ENCODE results near the gene APOL4. TPM values are rescaled to one million over a fixed set of nuclear protein-coding genes. Genes with fewer than 3 reads are reported as not detected.

APOL4 gene
- polyA plus RNA-seq, 1 donor (not counting 4 experiments of a cell fraction or from before 2014, with no cell fraction given) = 0.08 TPM

DNA sequence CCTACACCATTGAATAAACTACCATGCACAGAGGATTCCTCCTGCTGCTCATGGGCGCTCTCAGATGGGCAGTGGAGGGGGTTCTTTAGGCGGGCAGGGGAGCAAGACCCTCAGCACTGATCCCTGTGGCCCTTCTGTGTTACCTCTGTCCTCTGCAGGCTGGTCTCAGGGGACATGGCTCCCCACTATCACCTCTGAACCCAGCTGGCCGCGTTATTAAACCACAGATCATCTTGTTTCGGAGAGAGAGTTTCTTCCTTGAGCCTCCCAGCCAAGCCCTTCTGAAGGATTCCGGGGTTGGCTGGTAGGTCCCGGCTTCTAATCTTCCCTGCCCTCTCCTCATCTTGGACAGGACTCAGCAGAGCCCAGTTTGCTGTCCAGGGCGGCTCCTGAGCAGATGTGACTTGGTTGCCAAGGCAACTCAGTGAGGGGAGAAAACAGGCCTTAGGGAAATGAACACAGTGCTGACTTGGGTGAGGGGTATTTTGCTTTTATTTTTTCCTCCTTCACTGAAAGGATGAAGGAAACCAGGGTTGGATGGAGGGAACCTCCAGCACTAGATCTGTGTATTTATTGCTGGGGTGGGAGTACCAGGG is 54.3 kb downstream of the APOL4 start:
- peaks cover 6% of the 10 kb centered on the region for H3K27me3 ChIP-seq (ENCODE audit: control insufficient read depth, extremely low read depth, insufficient read depth, low read length)
- H3K4me1 ChIP-seq (ENCODE audit: control insufficient read depth, extremely low read depth, insufficient read depth, low read length) = no peaks in the 10 kb centered on the region
- DNase-seq (ENCODE audit: low read depth, low spot score) (no peak), FAIRE-seq (no peak)
- TF ChIP-seq EZH2 (IDR thresholded peaks at IDR 0.05; ENCODE audit: low read length) = no peak
- no peak for TF ChIP-seq CTCF (optimal IDR thresholded peaks at IDR 0.05 in 1 of 3, IDR thresholded peaks at IDR 0.05 in 1 of 3, conservative IDR thresholded peaks at IDR 0.05 in 1 of 3; ENCODE audit: extremely low read depth in 1 of 3, insufficient read depth in 2 of 3, low read length in 3 of 3)
- no peaks in the 10 kb centered on the region for H3K9me1 ChIP-seq (ENCODE audit: control insufficient read depth, extremely low read depth, insufficient read depth, low read length)
- H3K9me3 ChIP-seq (ENCODE audit: control insufficient read depth, low read depth, low read length) = no peaks in the 10 kb centered on the region
- no peak overlapping the region for H2AFZ ChIP-seq (ENCODE audit: control insufficient read depth, low read length)
- no peaks in the 10 kb centered on the region for H3K36me3 ChIP-seq (ENCODE audit: control insufficient read depth in 2 of 2, extremely low read depth in 1 of 2, insufficient read depth in 2 of 2, low read length in 2 of 2)
- no peak overlapping the region for H3K4me3 ChIP-seq (ENCODE audit: control insufficient read depth in 2 of 3, extremely low read depth in 1 of 3, insufficient read depth in 2 of 3, low read depth in 1 of 3, low read length in 3 of 3)
- no peaks in the 10 kb centered on the region for H3K79me2 ChIP-seq (ENCODE audit: control insufficient read depth, insufficient read depth, low read length)
- no peak overlapping the region for H3K27ac ChIP-seq (ENCODE audit: control insufficient read depth, insufficient read depth, low read length)
- dilution Hi-C loops (cut with MboI; ENCODE audit: extremely low pct_ligation_motif_present, low sequenced_read_pairs) = no loop called here
- no peak overlapping the region for H3K9ac ChIP-seq (ENCODE audit: control insufficient read depth, extremely low read depth, insufficient read depth, low read length)
- no peak overlapping the region for H3K4me2 ChIP-seq (ENCODE audit: control insufficient read depth, extremely low read depth, insufficient read depth, low read depth, low read length)
- H4K20me1 ChIP-seq (ENCODE audit: control insufficient read depth, extremely low read depth, insufficient read depth, low read length) = no peaks in the 10 kb centered on the region

GRCh38 chr22:36145881-36146280 is 55.7 kb downstream of the APOL4 start:
- H3K36me3 ChIP-seq (ENCODE audit: control insufficient read depth in 2 of 2, extremely low read depth in 1 of 2, insufficient read depth in 2 of 2, low read length in 2 of 2) = no peaks in the 10 kb centered on the region
- FAIRE-seq (no peak), DNase-seq (ENCODE audit: low read depth, low spot score) (no peak)
- H3K9ac ChIP-seq (ENCODE audit: control insufficient read depth, extremely low read depth, insufficient read depth, low read length) = no peak overlapping the region
- dilution Hi-C loops (cut with MboI; ENCODE audit: extremely low pct_ligation_motif_present, low sequenced_read_pairs) = no loop called here
- H3K27ac ChIP-seq (ENCODE audit: control insufficient read depth, insufficient read depth, low read length) = no peak overlapping the region
- TF ChIP-seq CTCF (optimal IDR thresholded peaks at IDR 0.05 in 1 of 3, IDR thresholded peaks at IDR 0.05 in 1 of 3, conservative IDR thresholded peaks at IDR 0.05 in 1 of 3; ENCODE audit: extremely low read depth in 1 of 3, insufficient read depth in 2 of 3, low read length in 3 of 3) (no peak), EZH2 (IDR thresholded peaks at IDR 0.05; ENCODE audit: low read length) (no peak)
- no peaks in the 10 kb centered on the region for H3K4me1 ChIP-seq (ENCODE audit: control insufficient read depth, extremely low read depth, insufficient read depth, low read length)
- no peaks in the 10 kb centered on the region for H4K20me1 ChIP-seq (ENCODE audit: control insufficient read depth, extremely low read depth, insufficient read depth, low read length)
- no peaks in the 10 kb centered on the region for H3K9me1 ChIP-seq (ENCODE audit: control insufficient read depth, extremely low read depth, insufficient read depth, low read length)
- H3K4me3 ChIP-seq (ENCODE audit: control insufficient read depth in 2 of 3, extremely low read depth in 1 of 3, insufficient read depth in 2 of 3, low read depth in 1 of 3, low read length in 3 of 3) = no peak overlapping the region
- H3K79me2 ChIP-seq (ENCODE audit: control insufficient read depth, insufficient read depth, low read length) = no peaks in the 10 kb centered on the region
- no peaks in the 10 kb centered on the region for H3K9me3 ChIP-seq (ENCODE audit: control insufficient read depth, low read depth, low read length)
- peaks cover 6% of the 10 kb centered on the region for H3K27me3 ChIP-seq (ENCODE audit: control insufficient read depth, extremely low read depth, insufficient read depth, low read length)
- H3K4me2 ChIP-seq (ENCODE audit: control insufficient read depth, extremely low read depth, insufficient read depth, low read depth, low read length) = no peak overlapping the region
- H2AFZ ChIP-seq (ENCODE audit: control insufficient read depth, low read length) = no peak overlapping the region

Measured in keratinocyte (primary cell).